Measurements from ENCODE around the gene PARL.

PARL gene

GRCh38 chr3:183822631-183823030 lies 62.0 kb downstream of the PARL start:
- H3K27me3 ChIP-seq, result no peaks in the 10 kb centered on the region; the same call in 1 of the 2 replicates
- no peaks in the 10 kb centered on the region for H3K9me3 ChIP-seq
- H3K27ac ChIP-seq, result no peak overlapping the region
- peak overlapping the region; percentile 5; the same call in 1 of the 2 replicates for H3K4me2 ChIP-seq
- no peak overlapping the region for H3K4me3 ChIP-seq
- H3K9ac ChIP-seq, result no peak overlapping the region
- peaks cover 41% of the 10 kb centered on the region for H3K4me1 ChIP-seq
- H3K36me3 ChIP-seq, result 0 out of 2 replicates have a peak, but pooled peaks cover 4% of the 10 kb centered on the region
- no peak for TF ChIP-seq Cebpa-rat (IDR thresholded peaks at IDR 0.05)
- peaks cover 26% of the 10 kb centered on the region for H4K20me1 ChIP-seq

GRCh38 chr3:183819831-183820230 lies 64.8 kb downstream of the PARL start:
- no peaks in the 10 kb centered on the region for H3K9me3 ChIP-seq
- H3K4me1 ChIP-seq, result peaks cover 20% of the 10 kb centered on the region
- TF ChIP-seq Cebpa-rat (IDR thresholded peaks at IDR 0.05), result no peak
- H3K27me3 ChIP-seq, result no peaks in the 10 kb centered on the region; the same call in 1 of the 2 replicates
- H3K4me2 ChIP-seq, result no peak overlapping the region
- no peak overlapping the region for H3K27ac ChIP-seq
- peaks cover 11% of the 10 kb centered on the region; the same call in 1 of the 2 replicates for H4K20me1 ChIP-seq
- H3K9ac ChIP-seq, result no peak overlapping the region
- peaks cover 27% of the 10 kb centered on the region for H3K36me3 ChIP-seq
- no peak overlapping the region for H3K4me3 ChIP-seq

- Histone ChIP-seq H3K9me3 (no peaks in the 10 kb centered on the region), H3K9ac (no peak overlapping the region), H3K4me3 (no peak overlapping the region), H4K20me1 (0 out of 2 replicates have a peak, but pooled peaks cover 7% of the 10 kb centered on the region), H3K4me1 (peaks cover 12% of the 10 kb centered on the region), H3K27ac (no peak overlapping the region), H3K4me2 (no peak overlapping the region), H3K36me3 (peaks cover 33% of the 10 kb centered on the region), H3K27me3 (no peaks in the 10 kb centered on the region; the same call in 1 of the 2 replicates)
- TF ChIP-seq Cebpa-rat (IDR thresholded peaks at IDR 0.05), result no peak
Measured at GRCh38 chr3:183818706-183819624, 65.7 kb downstream of the PARL start.

GRCh38 chr3:183818041-183818620 lies 66.5 kb downstream of the PARL start:
- H3K4me1 ChIP-seq, result peaks cover 4% of the 10 kb centered on the region
- H3K9me3 ChIP-seq, result no peaks in the 10 kb centered on the region
- H3K9ac ChIP-seq, result no peak overlapping the region
- H3K4me2 ChIP-seq, result no peak overlapping the region
- no peak for TF ChIP-seq Cebpa-rat (IDR thresholded peaks at IDR 0.05)
- H3K27me3 ChIP-seq, result no peaks in the 10 kb centered on the region
- H3K36me3 ChIP-seq, result peaks cover 39% of the 10 kb centered on the region
- H4K20me1 ChIP-seq, result peaks cover 10% of the 10 kb centered on the region; the same call in 1 of the 2 replicates
- no peak overlapping the region for H3K27ac ChIP-seq
- H3K4me3 ChIP-seq, result no peak overlapping the region

DNA sequence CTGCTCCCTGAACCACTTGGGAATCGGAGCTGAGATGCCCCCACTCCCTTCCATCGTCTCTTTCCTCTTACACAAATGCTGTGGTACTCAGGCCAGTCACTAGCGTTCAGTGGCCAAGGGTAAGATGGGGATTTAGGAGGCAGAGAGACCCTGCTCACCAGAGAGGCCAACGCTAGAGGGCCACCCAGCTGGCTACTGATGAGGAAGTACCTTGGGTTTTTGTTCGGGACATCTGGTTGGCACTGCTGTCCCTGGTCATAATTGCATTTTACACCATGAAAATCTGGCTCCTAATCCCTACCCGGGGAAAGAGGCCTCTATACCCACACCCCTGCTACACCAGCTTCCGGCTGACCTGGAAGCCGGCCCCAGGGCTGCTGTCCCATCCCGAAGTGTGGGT lies 67.0 kb downstream of the PARL start:
- Histone ChIP-seq H3K27ac (no peak overlapping the region), H3K9me3 (no peaks in the 10 kb centered on the region), H3K4me2 (no peak overlapping the region), H3K9ac (no peak overlapping the region), H4K20me1 (peaks cover 15% of the 10 kb centered on the region; the same call in 1 of the 2 replicates), H3K4me3 (no peak overlapping the region), H3K4me1 (no peaks in the 10 kb centered on the region), H3K36me3 (peaks cover 44% of the 10 kb centered on the region), H3K27me3 (no peaks in the 10 kb centered on the region)
- TF ChIP-seq Cebpa-rat (IDR thresholded peaks at IDR 0.05), result no peak

DNA sequence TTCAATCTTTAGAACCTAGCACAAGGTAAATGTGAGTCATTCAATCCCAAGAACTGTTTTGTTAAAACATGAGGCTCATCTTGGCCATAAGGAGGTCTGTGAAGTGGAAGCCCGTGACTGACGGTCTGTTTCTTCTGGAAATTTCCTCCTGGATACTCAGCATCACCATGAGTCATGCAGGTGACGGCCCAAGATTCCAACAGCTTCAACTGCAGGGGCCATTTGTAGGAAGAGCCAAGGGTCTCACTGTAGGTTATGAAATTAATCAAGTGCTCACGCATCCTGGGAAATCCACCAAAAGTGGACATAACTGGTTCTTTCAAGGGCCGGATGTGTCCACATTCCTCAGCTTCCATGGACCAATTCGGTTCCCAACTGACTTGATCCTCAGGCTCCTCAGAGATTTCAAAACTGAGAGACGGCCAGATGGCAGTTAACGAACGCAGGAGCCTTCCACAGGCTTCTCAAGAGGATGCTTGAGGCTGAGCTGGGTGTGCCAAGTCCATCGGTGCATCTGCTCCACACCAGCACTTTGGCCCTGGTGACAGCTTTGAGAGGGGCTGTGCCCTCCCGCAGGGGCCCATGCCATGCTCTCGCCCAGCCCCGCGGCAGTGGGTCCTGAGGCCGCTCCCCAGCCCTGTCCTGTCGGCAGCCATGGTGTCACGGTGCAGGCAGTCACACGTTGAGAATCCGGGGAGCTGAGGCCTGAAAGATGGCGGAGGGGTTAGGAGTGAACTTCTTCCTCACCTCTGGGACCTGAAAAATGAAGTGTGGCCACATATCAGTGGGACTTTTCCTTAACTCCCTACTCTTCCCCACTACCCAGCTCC lies 67.8 kb downstream of the PARL start:
- Histone ChIP-seq H3K9ac (no peak overlapping the region), H3K4me2 (no peak overlapping the region), H3K36me3 (peaks cover 51% of the 10 kb centered on the region), H3K27ac (no peak overlapping the region), H3K4me1 (no peaks in the 10 kb centered on the region), H4K20me1 (peaks cover 18% of the 10 kb centered on the region; the same call in 1 of the 2 replicates), H3K27me3 (no peaks in the 10 kb centered on the region), H3K9me3 (no peaks in the 10 kb centered on the region), H3K4me3 (no peak overlapping the region)
- no peak for TF ChIP-seq Cebpa-rat (IDR thresholded peaks at IDR 0.05)

- Histone ChIP-seq H3K4me3 (no peak overlapping the region), H3K9ac (no peak overlapping the region)
Measured at GRCh38 chr3:183815951-183816475, 68.7 kb downstream of the PARL start.

GRCh38 chr3:183815563-183815940 lies 69.1 kb downstream of the PARL start:
- Histone ChIP-seq H4K20me1 (peaks cover 25% of the 10 kb centered on the region), H3K9ac (no peak overlapping the region), H3K27me3 (no peaks in the 10 kb centered on the region), H3K36me3 (peaks cover 64% of the 10 kb centered on the region), H3K9me3 (no peaks in the 10 kb centered on the region), H3K27ac (no peak overlapping the region), H3K4me3 (no peak overlapping the region), H3K4me2 (no peak overlapping the region), H3K4me1 (no peaks in the 10 kb centered on the region)
- TF ChIP-seq Cebpa-rat (IDR thresholded peaks at IDR 0.05), result no peak

More at GRCh38 chr3:183815951-183816475, 68.7 kb downstream of the PARL start:
- H3K4me1 ChIP-seq, result no peaks in the 10 kb centered on the region
- no peaks in the 10 kb centered on the region for H3K27me3 ChIP-seq
- no peaks in the 10 kb centered on the region for H3K9me3 ChIP-seq
- peaks cover 60% of the 10 kb centered on the region for H3K36me3 ChIP-seq
- no peak overlapping the region for H3K4me2 ChIP-seq
- no peak for TF ChIP-seq Cebpa-rat (IDR thresholded peaks at IDR 0.05)
- no peak overlapping the region for H3K27ac ChIP-seq
- peaks cover 22% of the 10 kb centered on the region for H4K20me1 ChIP-seq

DNA sequence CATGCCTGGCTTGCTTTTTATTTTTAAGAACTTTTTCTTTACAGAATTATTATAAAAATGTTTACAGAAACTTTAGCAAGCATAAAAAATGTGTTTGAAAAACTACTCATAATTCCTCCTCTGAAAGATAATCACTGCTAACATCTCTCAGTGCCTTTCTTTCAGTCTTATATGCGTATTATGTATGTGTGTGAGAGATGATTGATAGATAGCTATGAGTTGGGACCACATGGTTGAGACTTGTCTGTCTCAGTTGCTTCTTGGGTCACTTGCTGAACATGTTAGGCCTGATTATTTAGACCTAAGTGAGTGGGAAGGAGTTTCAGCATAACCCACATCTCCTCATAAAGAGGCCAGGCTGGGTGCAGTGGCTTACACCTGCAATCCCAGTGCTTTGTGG lies 70.4 kb downstream of the PARL start:
- no peak for TF ChIP-seq Cebpa-rat (IDR thresholded peaks at IDR 0.05)
- Histone ChIP-seq H3K4me2 (no peak overlapping the region), H3K27me3 (no peaks in the 10 kb centered on the region), H4K20me1 (peaks cover 37% of the 10 kb centered on the region), H3K4me1 (no peaks in the 10 kb centered on the region), H3K4me3 (no peak overlapping the region), H3K36me3 (peaks cover 78% of the 10 kb centered on the region), H3K27ac (no peak overlapping the region), H3K9ac (no peak overlapping the region), H3K9me3 (no peaks in the 10 kb centered on the region)
